HL-60 (cell line): ENCODE measurements around the gene LRRC3.
A peak's percentile ranks its signal among the peaks of the same experiment; 100 is the strongest.

Source experiments
- DNase-seq, 2 experiments: peaks; one replicate each; pipeline ENCODE4 v3.0.0-alpha.2; 2010 to 2020; ENCODE audit warnings: low read depth in 1 of 2, low spot score in 1 of 2
- H3K27ac ChIP-seq: fragments of 250-450 bp; sonication (Bioruptor Pico); replicated peaks from 2 replicates; pipeline ENCODE4 v1.5.1; 2020; ENCODE audit warnings: mild to moderate bottlenecking, moderate library complexity
- H3K27me3 ChIP-seq: fragments of 250-450 bp; sonication (Bioruptor Pico); 2 replicates; pipeline ENCODE4 v1.5.1; 2021; ENCODE audit warnings: mild to moderate bottlenecking, moderate library complexity; ENCODE audit not compliant: insufficient read depth, poor library complexity, severe bottlenecking
- H3K4me3 ChIP-seq: replicated peaks from 2 replicates; pipeline ENCODE4 v1.5.1; 2011; ENCODE audit warnings: mild to moderate bottlenecking, control low read depth, low read length; ENCODE audit not compliant: insufficient read depth
- GABPA ChIP-seq: IDR thresholded peaks from 2 replicates; pipeline ENCODE4 v1.6.1; 2012; ENCODE audit warnings: low read depth
- POLR2AphosphoS5 ChIP-seq: IDR thresholded peaks from 2 replicates; pipeline ENCODE4 v1.6.1; 2012; ENCODE audit warnings: low read depth
- SPI1 ChIP-seq: IDR thresholded peaks from 2 replicates; pipeline ENCODE4 v1.6.1; 2012; ENCODE audit warnings: low read depth, mild to moderate bottlenecking, borderline replicate concordance
- TF ChIP-seq, protein P1 (sequence below): IDR thresholded peaks from one replicate; pipeline ENCODE4 v1.5.1; 2011; ENCODE audit warnings: low read length, control low read depth, inconsistent platforms; ENCODE audit not compliant: insufficient read depth
- TF ChIP-seq, protein P2 (sequence below): IDR thresholded peaks from 2 replicates; pipeline ENCODE4 v1.6.1; 2012; ENCODE audit warnings: low read depth; ENCODE audit not compliant: insufficient replicate concordance

Gene LRRC3

DNA sequence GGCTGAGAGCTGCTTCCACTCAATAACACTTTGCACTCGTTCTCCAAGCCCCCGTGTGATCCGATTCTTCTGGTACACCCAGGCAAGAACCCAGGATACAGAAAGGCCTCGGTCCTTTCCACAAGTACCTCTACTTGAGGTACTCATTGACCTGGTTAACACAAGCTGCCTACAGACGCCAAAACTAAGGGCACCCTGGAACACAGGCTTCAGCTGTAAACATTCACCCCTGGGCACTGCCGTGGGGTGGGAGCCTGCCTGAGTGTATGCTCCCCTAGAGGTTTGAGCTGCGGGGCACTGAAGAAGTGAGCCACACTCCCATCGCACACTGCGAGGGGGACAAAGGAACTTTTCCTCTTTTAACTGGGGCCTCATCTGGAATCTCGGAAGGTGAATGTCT lies 30.5 kb downstream of the LRRC3 start:
- Histone ChIP-seq H3K4me3 (no peak overlapping the region), H3K27ac (no peak overlapping the region), H3K27me3 (no peaks in the 10 kb centered on the region)
- TF ChIP-seq SPI1 = no peak
- TF ChIP-seq POLR2AphosphoS5 = no peak
- TF ChIP-seq, protein P1, sequence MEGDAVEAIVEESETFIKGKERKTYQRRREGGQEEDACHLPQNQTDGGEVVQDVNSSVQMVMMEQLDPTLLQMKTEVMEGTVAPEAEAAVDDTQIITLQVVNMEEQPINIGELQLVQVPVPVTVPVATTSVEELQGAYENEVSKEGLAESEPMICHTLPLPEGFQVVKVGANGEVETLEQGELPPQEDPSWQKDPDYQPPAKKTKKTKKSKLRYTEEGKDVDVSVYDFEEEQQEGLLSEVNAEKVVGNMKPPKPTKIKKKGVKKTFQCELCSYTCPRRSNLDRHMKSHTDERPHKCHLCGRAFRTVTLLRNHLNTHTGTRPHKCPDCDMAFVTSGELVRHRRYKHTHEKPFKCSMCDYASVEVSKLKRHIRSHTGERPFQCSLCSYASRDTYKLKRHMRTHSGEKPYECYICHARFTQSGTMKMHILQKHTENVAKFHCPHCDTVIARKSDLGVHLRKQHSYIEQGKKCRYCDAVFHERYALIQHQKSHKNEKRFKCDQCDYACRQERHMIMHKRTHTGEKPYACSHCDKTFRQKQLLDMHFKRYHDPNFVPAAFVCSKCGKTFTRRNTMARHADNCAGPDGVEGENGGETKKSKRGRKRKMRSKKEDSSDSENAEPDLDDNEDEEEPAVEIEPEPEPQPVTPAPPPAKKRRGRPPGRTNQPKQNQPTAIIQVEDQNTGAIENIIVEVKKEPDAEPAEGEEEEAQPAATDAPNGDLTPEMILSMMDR = no peak
- TF ChIP-seq, protein P2, sequence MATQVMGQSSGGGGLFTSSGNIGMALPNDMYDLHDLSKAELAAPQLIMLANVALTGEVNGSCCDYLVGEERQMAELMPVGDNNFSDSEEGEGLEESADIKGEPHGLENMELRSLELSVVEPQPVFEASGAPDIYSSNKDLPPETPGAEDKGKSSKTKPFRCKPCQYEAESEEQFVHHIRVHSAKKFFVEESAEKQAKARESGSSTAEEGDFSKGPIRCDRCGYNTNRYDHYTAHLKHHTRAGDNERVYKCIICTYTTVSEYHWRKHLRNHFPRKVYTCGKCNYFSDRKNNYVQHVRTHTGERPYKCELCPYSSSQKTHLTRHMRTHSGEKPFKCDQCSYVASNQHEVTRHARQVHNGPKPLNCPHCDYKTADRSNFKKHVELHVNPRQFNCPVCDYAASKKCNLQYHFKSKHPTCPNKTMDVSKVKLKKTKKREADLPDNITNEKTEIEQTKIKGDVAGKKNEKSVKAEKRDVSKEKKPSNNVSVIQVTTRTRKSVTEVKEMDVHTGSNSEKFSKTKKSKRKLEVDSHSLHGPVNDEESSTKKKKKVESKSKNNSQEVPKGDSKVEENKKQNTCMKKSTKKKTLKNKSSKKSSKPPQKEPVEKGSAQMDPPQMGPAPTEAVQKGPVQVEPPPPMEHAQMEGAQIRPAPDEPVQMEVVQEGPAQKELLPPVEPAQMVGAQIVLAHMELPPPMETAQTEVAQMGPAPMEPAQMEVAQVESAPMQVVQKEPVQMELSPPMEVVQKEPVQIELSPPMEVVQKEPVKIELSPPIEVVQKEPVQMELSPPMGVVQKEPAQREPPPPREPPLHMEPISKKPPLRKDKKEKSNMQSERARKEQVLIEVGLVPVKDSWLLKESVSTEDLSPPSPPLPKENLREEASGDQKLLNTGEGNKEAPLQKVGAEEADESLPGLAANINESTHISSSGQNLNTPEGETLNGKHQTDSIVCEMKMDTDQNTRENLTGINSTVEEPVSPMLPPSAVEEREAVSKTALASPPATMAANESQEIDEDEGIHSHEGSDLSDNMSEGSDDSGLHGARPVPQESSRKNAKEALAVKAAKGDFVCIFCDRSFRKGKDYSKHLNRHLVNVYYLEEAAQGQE = no peak
- TF ChIP-seq GABPA = no peak
- DNase-seq = no peak

DNA sequence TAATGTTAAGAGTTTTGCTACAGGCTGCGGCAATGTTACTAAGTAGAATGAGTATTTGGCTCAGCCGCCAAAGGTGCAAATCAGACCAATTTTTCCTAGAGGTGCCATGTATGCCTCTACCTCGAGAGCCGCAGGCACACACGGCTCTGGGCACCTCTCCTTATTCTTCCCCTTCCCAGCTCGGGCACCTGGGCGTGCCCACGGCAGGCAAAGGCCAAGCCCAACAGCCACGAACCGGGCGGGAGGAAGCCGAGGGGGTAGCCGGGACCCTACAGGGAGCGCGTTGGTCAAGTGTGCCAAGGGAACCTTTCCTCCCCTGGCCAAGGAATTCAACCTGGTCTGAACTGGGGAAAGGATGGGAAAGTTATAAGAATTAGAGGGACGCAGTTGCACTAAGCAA lies 31.0 kb downstream of the LRRC3 start:
- Histone ChIP-seq H3K27me3 (no peaks in the 10 kb centered on the region), H3K27ac (no peak overlapping the region), H3K4me3 (no peak overlapping the region)
- no peak for DNase-seq
- TF ChIP-seq, protein P2 = no peak
- TF ChIP-seq GABPA = no peak
- TF ChIP-seq SPI1 = no peak
- TF ChIP-seq POLR2AphosphoS5 = no peak
- TF ChIP-seq, protein P1 = no peak

DNA sequence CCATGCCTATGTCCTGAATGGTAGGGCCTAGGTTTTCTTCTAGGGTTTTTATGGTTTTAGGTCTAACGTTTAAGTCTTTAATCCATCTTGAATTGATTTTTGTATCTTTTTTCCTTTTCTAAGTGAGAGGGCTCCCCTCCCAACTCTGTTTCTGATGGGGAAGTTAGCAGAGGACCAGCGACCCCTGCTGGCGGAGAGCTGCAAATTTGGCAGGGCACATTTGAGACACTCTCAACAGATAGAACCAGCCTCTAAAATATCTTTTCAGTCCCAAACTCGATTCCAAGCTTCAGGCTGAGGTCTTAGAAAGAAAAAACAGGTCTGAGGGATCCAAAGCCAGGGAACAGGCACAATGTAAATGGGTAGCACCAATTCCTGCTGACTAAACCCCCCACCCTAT lies 32.5 kb downstream of the LRRC3 start:
- TF ChIP-seq POLR2AphosphoS5 (no peak), GABPA (no peak), SPI1 (no peak)
- TF ChIP-seq, protein P1 = peak; percentile 31
- TF ChIP-seq, protein P2 = no peak
- DNase-seq = peak in 1 of 2 experiments; percentile 28

More for the DNA sequence above, 32.5 kb downstream of the LRRC3 start:
- Histone ChIP-seq H3K4me3 (no peak overlapping the region), H3K27ac (no peak overlapping the region), H3K27me3 (no peaks in the 10 kb centered on the region)
